GM21390 (cell line): ENCODE results near the gene C16orf74.

Experiments used
- ATAC-seq: cut with Tn5 transposase; IDR thresholded peaks from one replicate; pipeline ENCODE4 v1.9.1; 2021; ENCODE audit not compliant: unreplicated experiment

The C16orf74 gene

GRCh38 chr16:85720302-85720637 lies 30.6 kb downstream of the C16orf74 start:
- no peak for ATAC-seq

- no peak for ATAC-seq
These were observed 31.1 kb downstream of the C16orf74 start for GRCh38 chr16:85719605-85720301.

- ATAC-seq = no peak
These were observed 32.2 kb downstream of the C16orf74 start for GRCh38 chr16:85718682-85719081.

- no peak for ATAC-seq
These were observed 32.8 kb downstream of the C16orf74 start for GRCh38 chr16:85718153-85718477.

GRCh38 chr16:85717393-85718152 lies 33.3 kb downstream of the C16orf74 start:
- ATAC-seq = no peak

GRCh38 chr16:85716680-85717038 lies 34.2 kb downstream of the C16orf74 start:
- ATAC-seq = no peak

- no peak for ATAC-seq
These were observed 34.7 kb downstream of the C16orf74 start for GRCh38 chr16:85716022-85716679.

DNA sequence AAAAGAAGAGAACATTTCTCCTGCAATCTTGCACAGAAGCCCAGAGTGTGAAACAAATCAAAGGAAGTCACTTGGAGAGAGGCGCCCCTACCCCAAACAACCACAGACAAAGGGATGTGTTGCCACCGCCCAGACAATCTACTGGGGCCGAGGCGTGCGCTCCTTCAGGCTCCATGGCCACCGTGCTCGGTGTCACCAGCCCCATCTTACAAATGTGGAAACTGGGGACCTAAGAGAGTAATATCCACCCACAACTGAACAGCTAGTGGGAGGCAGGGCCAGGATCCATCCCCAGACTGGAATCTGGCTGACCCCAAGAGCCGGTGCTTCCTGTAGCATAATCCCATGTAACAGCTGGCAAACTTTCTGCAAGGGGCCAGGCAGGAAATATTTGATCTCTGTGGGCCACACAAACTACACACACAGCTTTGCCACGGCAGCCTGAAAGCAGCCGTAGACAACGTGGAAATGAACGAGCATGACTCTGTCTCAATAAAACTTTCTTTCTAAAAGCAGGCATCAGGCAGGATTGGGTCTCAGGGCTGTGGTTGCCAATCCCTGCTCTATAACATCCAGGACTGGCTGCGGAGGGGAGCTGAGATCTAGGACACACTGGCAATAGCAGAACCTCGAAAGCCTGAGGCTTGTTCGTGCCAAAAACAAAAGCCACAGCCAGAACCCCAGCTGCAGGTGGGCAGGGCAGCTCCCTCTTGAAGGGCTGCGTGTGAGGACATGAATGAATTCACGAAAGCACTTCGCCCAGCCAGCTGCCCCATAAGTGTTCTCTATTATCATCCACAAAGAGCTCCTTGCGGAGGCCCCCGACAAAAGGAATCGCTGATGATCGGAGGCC lies 35.5 kb downstream of the C16orf74 start:
- no peak for ATAC-seq

- ATAC-seq = no peak
These were observed 38.1 kb downstream of the C16orf74 start for GRCh38 chr16:85712801-85713200.

GRCh38 chr16:85711982-85712587 lies 38.8 kb downstream of the C16orf74 start:
- no peak for ATAC-seq

DNA sequence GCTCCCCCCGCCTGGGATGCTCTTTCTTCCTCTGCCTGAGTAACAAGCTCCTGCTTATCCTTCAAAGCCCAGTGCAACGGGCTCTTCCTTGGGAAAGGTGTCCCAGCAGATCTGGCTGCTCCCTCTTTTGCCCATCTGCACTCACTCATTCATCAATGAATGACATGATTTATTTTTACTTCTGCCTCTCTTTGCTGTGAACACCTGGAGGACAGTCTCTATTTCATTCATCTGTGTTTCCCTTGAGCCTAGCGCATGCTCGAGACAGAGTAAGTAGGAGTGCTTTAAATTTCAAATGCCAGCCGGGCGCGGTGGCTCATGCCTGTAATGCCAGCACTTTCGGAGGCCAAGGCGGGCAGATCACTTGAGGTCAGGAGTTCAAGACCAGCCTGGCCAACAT lies 40.2 kb downstream of the C16orf74 start:
- ATAC-seq = no peak

DNA sequence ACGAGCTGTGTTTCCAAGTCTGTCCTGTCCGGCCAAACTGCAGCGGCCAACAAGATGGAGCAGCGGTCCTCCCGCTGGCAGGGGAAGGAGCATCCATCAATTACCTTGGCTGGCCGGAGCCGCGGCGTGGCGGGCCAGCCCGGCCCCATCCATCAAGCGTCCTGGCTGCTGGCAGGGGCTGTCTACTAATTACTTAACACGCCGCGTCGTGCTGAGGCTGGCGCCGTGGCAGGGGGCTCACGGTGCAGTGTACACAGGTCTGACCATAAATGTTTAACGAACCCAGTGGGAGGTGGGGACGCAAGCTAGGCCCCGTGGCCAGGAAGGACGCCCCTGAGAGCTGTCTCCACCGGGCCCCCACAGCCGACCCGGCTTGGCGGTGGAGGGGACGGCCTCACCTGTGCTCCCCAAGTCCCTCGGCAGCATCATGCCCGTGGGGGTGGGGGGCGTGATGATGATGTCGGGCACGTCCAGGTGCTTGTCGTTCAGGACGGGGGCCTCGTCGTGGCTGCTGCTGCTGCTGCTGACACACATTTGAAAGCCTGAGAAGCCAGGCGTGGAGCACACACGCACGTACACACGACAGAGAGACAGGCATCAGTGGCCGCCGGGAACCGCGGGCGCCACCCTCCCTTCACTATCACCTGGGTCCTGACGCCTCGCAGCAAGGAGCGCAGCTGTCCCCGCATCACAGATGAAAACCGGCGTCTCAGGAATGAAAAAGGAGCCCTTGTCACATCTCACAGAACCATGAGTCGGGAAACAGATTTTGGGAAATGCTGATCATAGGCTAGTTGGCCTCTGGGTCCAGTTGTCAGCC lies 40.9 kb downstream of the C16orf74 start:
- ATAC-seq = no peak

DNA sequence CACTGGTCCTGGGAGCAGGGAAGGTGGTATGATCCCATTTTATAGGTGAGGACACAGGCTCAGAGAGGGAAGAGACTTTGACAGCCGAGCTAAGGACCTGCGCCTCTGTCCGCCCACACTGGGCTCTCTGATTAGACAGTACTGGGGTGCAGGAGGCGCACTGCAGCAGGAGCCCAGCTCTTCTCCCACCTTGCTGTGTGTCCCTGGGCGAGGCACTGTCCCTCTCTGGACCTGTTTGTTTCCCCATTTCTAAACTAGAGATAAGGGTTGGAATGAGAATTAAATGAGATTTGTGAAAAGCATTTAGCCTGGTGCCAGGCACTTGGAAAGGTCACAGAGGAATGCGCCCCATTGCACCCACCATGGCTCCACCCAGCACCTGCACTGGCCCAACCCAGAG lies 42.6 kb downstream of the C16orf74 start:
- no peak for ATAC-seq

DNA sequence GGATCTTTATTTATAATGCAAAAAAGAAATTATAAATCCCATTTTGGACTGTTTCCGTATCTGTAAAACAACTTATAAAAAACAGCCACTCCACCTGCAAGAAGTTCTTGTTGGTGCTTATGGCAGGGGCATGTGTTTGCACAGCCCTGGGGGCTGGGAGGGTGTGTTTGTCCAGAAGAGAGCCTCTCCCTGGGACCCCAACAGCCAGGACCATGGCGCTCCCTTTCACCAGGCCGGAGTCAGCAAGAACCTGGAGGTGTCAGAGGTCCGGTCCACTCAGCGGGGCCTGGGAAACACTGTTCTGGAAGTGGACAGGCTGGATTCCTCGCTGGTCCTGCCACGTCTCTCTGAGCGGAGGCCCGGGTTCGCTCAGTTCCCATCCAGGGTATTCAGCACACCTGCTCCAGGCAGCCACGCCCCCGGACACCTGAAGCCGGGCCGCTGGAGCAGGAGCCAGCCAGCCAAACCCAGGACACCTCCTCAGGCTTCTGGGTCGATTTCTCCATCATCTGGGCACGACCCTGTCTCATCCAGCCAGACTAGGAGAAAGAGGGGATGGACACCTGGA lies 43.3 kb downstream of the C16orf74 start:
- no peak for ATAC-seq

GRCh38 chr16:85706449-85707034 lies 44.4 kb downstream of the C16orf74 start:
- ATAC-seq = no peak

- ATAC-seq = no peak
These were observed 45.7 kb downstream of the C16orf74 start for GRCh38 chr16:85704900-85705846.

DNA sequence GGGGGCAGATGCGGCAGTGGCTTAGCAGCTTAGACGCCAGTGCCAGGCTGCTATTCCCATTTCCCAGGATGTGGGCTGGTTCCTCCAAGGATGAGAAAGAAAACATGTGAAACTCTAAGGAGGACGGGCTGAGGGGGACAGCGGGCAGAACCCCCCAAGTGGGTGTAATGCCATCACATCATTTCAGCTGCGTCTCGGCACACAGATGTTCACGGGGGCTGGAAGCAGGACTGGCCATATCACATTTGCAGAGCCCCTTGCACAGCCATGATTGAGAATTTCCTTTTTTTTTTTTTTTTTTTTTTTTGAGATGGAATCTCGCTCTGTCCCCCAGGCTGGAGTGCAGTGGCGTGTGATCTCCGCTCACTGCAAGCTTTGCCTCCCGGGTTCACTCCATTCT lies 46.9 kb downstream of the C16orf74 start:
- no peak for ATAC-seq

DNA sequence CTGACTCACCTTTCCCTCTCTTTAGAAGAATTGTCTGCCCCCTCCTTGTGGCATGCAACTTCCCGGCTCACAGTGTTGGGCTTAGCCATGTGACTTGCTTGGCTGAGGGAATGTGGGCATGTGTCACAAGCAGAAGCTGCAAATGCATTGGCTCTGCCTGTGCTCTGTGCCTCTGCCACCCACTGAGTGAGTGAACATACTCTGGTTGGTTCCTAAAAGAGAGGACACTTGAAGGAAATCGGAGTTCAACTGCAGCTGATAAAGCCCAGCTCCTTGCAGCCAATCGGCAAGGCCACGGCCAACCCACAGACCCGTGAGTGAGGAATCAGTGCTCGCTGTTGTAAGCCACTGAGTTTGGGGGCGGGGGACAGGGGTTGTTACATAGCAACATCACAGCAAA lies 51.3 kb downstream of the C16orf74 start:
- no peak for ATAC-seq
